K562 (cell line): ENCODE results near the gene RTBDN. TPM values are rescaled to one million over a fixed set of nuclear protein-coding genes. Genes with fewer than 3 reads are reported as not detected.

ENCODE experiments used
- BRCA1 ChIP-seq, 2 experiments: fragments of 450-650 bp in 1 of 2; sonication (generic) in 1 of 2; formaldehyde crosslinking in 1 of 2; IDR thresholded peaks; 2 replicates each; pipeline versions ENCODE4 v1.5.0 to v1.6.1; 2017 to 2020; ENCODE audit warnings: mild to moderate bottlenecking in 1 of 2, missing genetic modification reagents in 1 of 2
- CCNT2 ChIP-seq: IDR thresholded peaks from 2 replicates; pipeline ENCODE4 v1.6.1; 2011; ENCODE audit warnings: borderline replicate concordance, low read depth, mild to moderate bottlenecking, moderate library complexity, mixed read lengths, low read length; ENCODE audit not compliant: insufficient read length; ENCODE audit errors: extremely low read depth
- FIP1L1 ChIP-seq: fragments of 200-400 bp; formaldehyde crosslinking; IDR thresholded peaks from 2 replicates; pipeline ENCODE4 v1.6.1; 2018; ENCODE audit warnings: mild to moderate bottlenecking, low read depth, low read length; ENCODE audit not compliant: poor library complexity, severe bottlenecking
- FOXJ2 ChIP-seq: fragments of 200-800 bp; sonication (Bioruptor generic); IDR thresholded peaks from 2 replicates; pipeline ENCODE4 v1.6.1; 2016; ENCODE audit warnings: missing genetic modification characterization, missing compliant biosample characterization
- HDAC6 ChIP-seq: IDR thresholded peaks from 2 replicates; pipeline ENCODE4 v1.6.1; 2012; ENCODE audit warnings: low read depth, mild to moderate bottlenecking, control low read depth, inconsistent platforms, low read length, moderate library complexity
- HDGF ChIP-seq: fragments of 450-650 bp; IDR thresholded peaks from 2 replicates; pipeline ENCODE4 v1.6.1; 2016
- RAD21 ChIP-seq, 2 experiments: fragments of 250-450 bp in 1 of 2; fragments of 450-650 bp in 1 of 2; sonication (Bioruptor Pico) in 1 of 2; formaldehyde crosslinking in 1 of 2; IDR thresholded peaks in 1 of 2; conservative IDR thresholded peaks in 1 of 2; 2 replicates each; pipeline versions ENCODE4 v1.4.0 to v1.8.0; 2020 to 2022; ENCODE audit warnings: mild to moderate bottlenecking in 2 of 2, moderate library complexity in 1 of 2
- RBM25 ChIP-seq: fragments of 200-400 bp; formaldehyde crosslinking; IDR thresholded peaks from 2 replicates; pipeline ENCODE4 v1.6.1; 2018; ENCODE audit warnings: low read length, low read depth, moderate library complexity; ENCODE audit not compliant: severe bottlenecking
- SMAD1 ChIP-seq: fragments of 150-350 bp; IDR thresholded peaks from 2 replicates; pipeline ENCODE4 v1.6.1; 2014; ENCODE audit warnings: low read length, low read depth; ENCODE audit not compliant: partially characterized antibody
- ZNF586 ChIP-seq: fragments of 450-650 bp; formaldehyde crosslinking; conservative IDR thresholded peaks from 2 replicates; pipeline ENCODE4 v1.4.0; 2020; ENCODE audit warnings: mild to moderate bottlenecking, moderate library complexity
- polyA plus RNA-seq, 8 experiments: library from polyadenylated mRNA; depleted of rRNA in 4 of 8; stranded (reverse) in 5 of 8; unstranded in 3 of 8; fragments of >200 nt; fragmentation: Nextera tagmentation in 2 of 8; fragmentation: Illumina TruSeq in 1 of 8; extraction: Ambion mirVana in 2 of 8; extraction: Trizol in 1 of 8; gene quantifications; 2 replicates each; pipeline versions ENCODE4 v1.2.1 to v1.2.3, GENCODE V29; 2011 to 2014; ENCODE audit warnings: inconsistent platforms in 1 of 8, missing spikeins in 1 of 8
- total RNA-seq, 7 experiments: library from RNA; depleted of rRNA in 6 of 7; stranded (reverse); fragments of >200 nt in 6 of 7; fragmentation: Illumina TruSeq in 2 of 7; extraction: Trizol in 2 of 7; gene quantifications; 2 replicates each; pipeline versions ENCODE4 v1.2.1 to v1.2.3, GENCODE V29; 2011 to 2021; ENCODE audit warnings: low replicate concordance in 1 of 7
- TF ChIP-seq, protein P1 (sequence below): sonication (generic); formaldehyde crosslinking; IDR thresholded peaks from 2 replicates; pipeline ENCODE4 v1.9.0; 2022; ENCODE audit warnings: mild to moderate bottlenecking, missing genetic modification reagents
- TF ChIP-seq, protein P2 (sequence below): sonication (generic); formaldehyde crosslinking; IDR thresholded peaks from 2 replicates; pipeline ENCODE4 v1.8.0; 2022; ENCODE audit warnings: missing genetic modification reagents, mild to moderate bottlenecking, borderline replicate concordance
- TF ChIP-seq, protein P3 (sequence below): sonication (generic); formaldehyde crosslinking; IDR thresholded peaks from 2 replicates; pipeline ENCODE4 v1.8.1; 2023; ENCODE audit warnings: missing genetic modification reagents, mild to moderate bottlenecking, borderline replicate concordance
- TF ChIP-seq, protein P4 (sequence below), 2 experiments: fragments of 450-650 bp; IDR thresholded peaks; 2 replicates each; pipeline ENCODE4 v1.6.1; 2018; ENCODE audit warnings: mild to moderate bottlenecking in 2 of 2, low read depth in 1 of 2; ENCODE audit not compliant: partially characterized antibody in 2 of 2

Gene RTBDN
- total and polyA plus RNA-seq, 9 of the 15 experiments (the other 6 are each of a cell fraction or from before 2014, with no cell fraction given): 0.20 to 2.3 (median 0.72) TPM; not detected in 1

DNA sequence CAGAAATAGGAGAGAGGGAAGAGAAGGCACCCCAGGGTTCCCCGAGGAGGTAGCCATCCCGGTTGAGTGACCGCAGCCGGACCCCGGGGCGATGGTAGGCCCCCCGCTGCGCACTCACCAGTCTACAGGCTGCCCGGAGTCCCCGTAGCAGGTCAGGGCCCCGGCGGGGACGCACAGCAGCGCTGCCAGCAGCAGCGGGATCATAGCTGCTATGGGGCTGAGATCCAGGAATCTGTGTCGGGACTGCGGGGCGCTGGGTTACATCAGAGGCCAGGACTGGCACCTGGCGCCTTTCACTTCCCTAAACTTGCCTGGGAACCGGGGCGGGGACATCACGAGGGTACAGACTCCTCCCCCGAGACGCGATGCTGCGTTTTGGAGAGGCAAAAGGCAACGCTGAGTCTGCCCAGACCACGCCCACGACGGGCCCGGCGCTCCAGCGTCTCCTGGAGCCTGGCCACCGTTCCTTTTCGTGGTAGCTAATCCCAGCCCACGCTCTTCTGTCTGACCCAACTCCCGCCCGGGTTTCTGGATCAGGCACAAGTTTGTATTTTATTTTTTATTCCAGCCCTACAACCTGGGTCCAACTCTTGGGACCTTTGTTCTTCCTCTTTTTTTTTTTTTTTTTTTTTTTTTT is 46.9 kb upstream of the RTBDN start, which contains the start of gene DNASE2 (continued):
- TF ChIP-seq CCNT2 (peak; percentile 57), HDAC6 (no peak), BRCA1 (IDR thresholded peaks at IDR 0.05) (no peak), BRCA1 (CRISPR knock-in tag; IDR thresholded peaks at IDR 0.05) (no peak), HDGF (no peak), FOXJ2 (tag) (no peak), FIP1L1 (no peak), RAD21 (CRISPR knock-in tag; conservative IDR thresholded peaks at IDR 0.05 in 1 of 2, IDR thresholded peaks at IDR 0.05 in 1 of 2) (peak in 1 of 2 experiments; percentile 7; a peak in 1 of 4 replicates), SMAD1 (peak; percentile 33), ZNF586 (CRISPR knock-in tag) (no peak), RBM25 (no peak)
- TF ChIP-seq, protein P1, sequence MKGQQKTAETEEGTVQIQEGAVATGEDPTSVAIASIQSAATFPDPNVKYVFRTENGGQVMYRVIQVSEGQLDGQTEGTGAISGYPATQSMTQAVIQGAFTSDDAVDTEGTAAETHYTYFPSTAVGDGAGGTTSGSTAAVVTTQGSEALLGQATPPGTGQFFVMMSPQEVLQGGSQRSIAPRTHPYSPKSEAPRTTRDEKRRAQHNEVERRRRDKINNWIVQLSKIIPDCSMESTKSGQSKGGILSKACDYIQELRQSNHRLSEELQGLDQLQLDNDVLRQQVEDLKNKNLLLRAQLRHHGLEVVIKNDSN (CRISPR knock-in tag): peak; percentile 76
- TF ChIP-seq, protein P2, sequence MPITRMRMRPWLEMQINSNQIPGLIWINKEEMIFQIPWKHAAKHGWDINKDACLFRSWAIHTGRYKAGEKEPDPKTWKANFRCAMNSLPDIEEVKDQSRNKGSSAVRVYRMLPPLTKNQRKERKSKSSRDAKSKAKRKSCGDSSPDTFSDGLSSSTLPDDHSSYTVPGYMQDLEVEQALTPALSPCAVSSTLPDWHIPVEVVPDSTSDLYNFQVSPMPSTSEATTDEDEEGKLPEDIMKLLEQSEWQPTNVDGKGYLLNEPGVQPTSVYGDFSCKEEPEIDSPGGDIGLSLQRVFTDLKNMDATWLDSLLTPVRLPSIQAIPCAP (CRISPR knock-in tag): 0 out of 2 replicates have a peak, but pooled peaks have one; percentile 20
- TF ChIP-seq, protein P3, sequence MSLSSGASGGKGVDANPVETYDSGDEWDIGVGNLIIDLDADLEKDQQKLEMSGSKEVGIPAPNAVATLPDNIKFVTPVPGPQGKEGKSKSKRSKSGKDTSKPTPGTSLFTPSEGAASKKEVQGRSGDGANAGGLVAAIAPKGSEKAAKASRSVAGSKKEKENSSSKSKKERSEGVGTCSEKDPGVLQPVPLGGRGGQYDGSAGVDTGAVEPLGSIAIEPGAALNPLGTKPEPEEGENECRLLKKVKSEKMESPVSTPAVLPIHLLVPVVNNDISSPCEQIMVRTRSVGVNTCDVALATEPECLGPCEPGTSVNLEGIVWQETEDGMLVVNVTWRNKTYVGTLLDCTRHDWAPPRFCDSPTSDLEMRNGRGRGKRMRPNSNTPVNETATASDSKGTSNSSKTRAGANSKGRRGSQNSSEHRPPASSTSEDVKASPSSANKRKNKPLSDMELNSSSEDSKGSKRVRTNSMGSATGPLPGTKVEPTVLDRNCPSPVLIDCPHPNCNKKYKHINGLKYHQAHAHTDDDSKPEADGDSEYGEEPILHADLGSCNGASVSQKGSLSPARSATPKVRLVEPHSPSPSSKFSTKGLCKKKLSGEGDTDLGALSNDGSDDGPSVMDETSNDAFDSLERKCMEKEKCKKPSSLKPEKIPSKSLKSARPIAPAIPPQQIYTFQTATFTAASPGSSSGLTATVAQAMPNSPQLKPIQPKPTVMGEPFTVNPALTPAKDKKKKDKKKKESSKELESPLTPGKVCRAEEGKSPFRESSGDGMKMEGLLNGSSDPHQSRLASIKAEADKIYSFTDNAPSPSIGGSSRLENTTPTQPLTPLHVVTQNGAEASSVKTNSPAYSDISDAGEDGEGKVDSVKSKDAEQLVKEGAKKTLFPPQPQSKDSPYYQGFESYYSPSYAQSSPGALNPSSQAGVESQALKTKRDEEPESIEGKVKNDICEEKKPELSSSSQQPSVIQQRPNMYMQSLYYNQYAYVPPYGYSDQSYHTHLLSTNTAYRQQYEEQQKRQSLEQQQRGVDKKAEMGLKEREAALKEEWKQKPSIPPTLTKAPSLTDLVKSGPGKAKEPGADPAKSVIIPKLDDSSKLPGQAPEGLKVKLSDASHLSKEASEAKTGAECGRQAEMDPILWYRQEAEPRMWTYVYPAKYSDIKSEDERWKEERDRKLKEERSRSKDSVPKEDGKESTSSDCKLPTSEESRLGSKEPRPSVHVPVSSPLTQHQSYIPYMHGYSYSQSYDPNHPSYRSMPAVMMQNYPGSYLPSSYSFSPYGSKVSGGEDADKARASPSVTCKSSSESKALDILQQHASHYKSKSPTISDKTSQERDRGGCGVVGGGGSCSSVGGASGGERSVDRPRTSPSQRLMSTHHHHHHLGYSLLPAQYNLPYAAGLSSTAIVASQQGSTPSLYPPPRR: no peak
- TF ChIP-seq, protein P4, sequence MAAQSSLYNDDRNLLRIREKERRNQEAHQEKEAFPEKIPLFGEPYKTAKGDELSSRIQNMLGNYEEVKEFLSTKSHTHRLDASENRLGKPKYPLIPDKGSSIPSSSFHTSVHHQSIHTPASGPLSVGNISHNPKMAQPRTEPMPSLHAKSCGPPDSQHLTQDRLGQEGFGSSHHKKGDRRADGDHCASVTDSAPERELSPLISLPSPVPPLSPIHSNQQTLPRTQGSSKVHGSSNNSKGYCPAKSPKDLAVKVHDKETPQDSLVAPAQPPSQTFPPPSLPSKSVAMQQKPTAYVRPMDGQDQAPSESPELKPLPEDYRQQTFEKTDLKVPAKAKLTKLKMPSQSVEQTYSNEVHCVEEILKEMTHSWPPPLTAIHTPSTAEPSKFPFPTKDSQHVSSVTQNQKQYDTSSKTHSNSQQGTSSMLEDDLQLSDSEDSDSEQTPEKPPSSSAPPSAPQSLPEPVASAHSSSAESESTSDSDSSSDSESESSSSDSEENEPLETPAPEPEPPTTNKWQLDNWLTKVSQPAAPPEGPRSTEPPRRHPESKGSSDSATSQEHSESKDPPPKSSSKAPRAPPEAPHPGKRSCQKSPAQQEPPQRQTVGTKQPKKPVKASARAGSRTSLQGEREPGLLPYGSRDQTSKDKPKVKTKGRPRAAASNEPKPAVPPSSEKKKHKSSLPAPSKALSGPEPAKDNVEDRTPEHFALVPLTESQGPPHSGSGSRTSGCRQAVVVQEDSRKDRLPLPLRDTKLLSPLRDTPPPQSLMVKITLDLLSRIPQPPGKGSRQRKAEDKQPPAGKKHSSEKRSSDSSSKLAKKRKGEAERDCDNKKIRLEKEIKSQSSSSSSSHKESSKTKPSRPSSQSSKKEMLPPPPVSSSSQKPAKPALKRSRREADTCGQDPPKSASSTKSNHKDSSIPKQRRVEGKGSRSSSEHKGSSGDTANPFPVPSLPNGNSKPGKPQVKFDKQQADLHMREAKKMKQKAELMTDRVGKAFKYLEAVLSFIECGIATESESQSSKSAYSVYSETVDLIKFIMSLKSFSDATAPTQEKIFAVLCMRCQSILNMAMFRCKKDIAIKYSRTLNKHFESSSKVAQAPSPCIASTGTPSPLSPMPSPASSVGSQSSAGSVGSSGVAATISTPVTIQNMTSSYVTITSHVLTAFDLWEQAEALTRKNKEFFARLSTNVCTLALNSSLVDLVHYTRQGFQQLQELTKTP (IDR thresholded peaks at IDR 0.05; ENCODE audit: low read depth in 1 of 2, partially characterized antibody in 2 of 2): no peak
